GM12873 (cell line): ENCODE measurements around the gene FBP2.

Experiments
- TF ChIP-seq, protein P1 (sequence below): IDR thresholded peaks from 2 replicates; pipeline ENCODE4 v1.5.1; 2012; ENCODE audit warnings: low read depth, mild to moderate bottlenecking, moderate library complexity, low read length, control low read depth; ENCODE audit not compliant: insufficient read depth; ENCODE audit errors: missing control alignments

FBP2 gene

GRCh38 chr9:94514722-94515121, 78.9 kb downstream of the FBP2 start:
- TF ChIP-seq, protein P1, sequence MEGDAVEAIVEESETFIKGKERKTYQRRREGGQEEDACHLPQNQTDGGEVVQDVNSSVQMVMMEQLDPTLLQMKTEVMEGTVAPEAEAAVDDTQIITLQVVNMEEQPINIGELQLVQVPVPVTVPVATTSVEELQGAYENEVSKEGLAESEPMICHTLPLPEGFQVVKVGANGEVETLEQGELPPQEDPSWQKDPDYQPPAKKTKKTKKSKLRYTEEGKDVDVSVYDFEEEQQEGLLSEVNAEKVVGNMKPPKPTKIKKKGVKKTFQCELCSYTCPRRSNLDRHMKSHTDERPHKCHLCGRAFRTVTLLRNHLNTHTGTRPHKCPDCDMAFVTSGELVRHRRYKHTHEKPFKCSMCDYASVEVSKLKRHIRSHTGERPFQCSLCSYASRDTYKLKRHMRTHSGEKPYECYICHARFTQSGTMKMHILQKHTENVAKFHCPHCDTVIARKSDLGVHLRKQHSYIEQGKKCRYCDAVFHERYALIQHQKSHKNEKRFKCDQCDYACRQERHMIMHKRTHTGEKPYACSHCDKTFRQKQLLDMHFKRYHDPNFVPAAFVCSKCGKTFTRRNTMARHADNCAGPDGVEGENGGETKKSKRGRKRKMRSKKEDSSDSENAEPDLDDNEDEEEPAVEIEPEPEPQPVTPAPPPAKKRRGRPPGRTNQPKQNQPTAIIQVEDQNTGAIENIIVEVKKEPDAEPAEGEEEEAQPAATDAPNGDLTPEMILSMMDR, result no peak

DNA sequence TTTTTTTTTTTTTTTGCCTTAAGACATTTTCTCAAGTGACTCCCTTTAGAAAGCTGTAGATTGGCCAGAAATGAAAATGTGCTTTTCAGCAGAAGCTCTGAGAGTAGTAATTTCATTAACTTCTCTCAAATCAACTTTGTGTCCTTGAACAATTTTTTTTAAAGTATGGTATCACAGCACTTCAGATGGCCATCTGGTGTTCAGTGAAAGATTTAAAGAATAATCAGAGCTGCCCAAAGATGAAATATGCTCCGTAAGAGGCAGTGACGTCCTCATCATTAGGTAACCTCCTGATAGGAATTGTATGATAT, 81.7 kb downstream of the FBP2 start:
- TF ChIP-seq, protein P1, result no peak

- TF ChIP-seq, protein P1, result no peak
Measured at GRCh38 chr9:94511134-94511954, 82.3 kb downstream of the FBP2 start.
